Measurements from ENCODE around the gene DAB1. TPM values are rescaled to one million over a fixed set of nuclear protein-coding genes. Genes with fewer than 3 reads are reported as not detected.

DAB1 gene
- total RNA-seq, 2 experiments from 2014 or later = 0.52 to 0.61 TPM

DNA sequence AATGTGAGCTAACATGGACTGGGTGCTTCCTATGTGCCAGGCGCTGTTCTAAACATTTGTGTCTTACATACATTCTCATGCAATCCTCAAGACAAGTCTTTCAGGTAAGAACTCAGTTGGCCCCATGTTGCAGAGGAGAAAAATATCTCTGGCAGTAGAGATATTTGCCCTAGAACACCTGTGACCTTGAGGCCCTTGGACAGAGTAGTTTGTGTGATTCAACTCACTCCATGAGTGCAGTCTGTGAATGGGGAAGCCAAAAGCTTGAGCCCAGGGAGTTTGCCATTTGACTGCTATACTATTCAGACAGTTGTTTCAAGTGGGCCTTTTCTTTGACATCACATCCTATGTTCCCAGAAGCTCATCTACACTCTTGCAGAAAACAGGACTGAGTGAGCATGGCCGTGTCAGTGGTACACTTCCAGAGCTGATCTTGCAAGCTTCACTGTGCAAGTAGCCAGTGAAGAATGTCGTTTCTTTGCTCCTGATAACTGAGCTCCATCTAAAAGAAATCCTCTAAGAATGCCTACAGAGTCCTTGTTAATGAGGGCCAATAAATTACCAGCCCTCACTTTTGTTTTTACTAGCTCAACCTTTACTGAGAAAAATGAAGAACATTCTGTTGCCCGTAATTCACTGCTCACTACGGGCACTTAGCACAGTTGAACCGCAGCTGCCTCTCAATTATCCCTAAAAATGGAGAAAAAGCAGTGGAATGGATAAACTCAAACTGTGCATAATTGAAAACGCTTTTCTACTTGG is 359.3 kb downstream of the DAB1 start:
- TF ChIP-seq, protein P1, sequence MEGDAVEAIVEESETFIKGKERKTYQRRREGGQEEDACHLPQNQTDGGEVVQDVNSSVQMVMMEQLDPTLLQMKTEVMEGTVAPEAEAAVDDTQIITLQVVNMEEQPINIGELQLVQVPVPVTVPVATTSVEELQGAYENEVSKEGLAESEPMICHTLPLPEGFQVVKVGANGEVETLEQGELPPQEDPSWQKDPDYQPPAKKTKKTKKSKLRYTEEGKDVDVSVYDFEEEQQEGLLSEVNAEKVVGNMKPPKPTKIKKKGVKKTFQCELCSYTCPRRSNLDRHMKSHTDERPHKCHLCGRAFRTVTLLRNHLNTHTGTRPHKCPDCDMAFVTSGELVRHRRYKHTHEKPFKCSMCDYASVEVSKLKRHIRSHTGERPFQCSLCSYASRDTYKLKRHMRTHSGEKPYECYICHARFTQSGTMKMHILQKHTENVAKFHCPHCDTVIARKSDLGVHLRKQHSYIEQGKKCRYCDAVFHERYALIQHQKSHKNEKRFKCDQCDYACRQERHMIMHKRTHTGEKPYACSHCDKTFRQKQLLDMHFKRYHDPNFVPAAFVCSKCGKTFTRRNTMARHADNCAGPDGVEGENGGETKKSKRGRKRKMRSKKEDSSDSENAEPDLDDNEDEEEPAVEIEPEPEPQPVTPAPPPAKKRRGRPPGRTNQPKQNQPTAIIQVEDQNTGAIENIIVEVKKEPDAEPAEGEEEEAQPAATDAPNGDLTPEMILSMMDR (IDR thresholded peaks at IDR 0.05) = no peak
- Mint-ChIP-seq H3K36me3 (ENCODE audit: low read depth) (no peaks in the 10 kb centered on the region), H3K4me1 (ENCODE audit: low read depth) (no peaks in the 10 kb centered on the region), H3K27ac (no peak overlapping the region), H3K4me3 (no peak overlapping the region), H3K27me3 (peaks cover 4% of the 10 kb centered on the region), H3K9me3 (no peaks in the 10 kb centered on the region)
- Histone ChIP-seq H3K36me3 (ENCODE audit: insufficient read depth, low read length) (no peaks in the 10 kb centered on the region), H3K4me3 (ENCODE audit: low read length) (no peak overlapping the region), H3K27ac (ENCODE audit: low read depth in 1 of 2, low read length in 2 of 2) (no peak overlapping the region), H3K4me1 (ENCODE audit: insufficient read depth, low read length) (no peaks in the 10 kb centered on the region), H3K27me3 (ENCODE audit: control insufficient read depth in 1 of 2, insufficient read depth in 2 of 2, low read length in 2 of 2) (no peaks in the 10 kb centered on the region), H3K9me3 (ENCODE audit: control insufficient read depth in 1 of 2, insufficient read depth in 1 of 2, low read length in 2 of 2) (no peaks in the 10 kb centered on the region)
- intact Hi-C loops (cut with DNase I, micrococcal nuclease) = no loop called here
- ATAC-seq (ENCODE audit: poor library complexity) = no peak
- DNase-seq = no peak
- ChIA-PET CTCF (no interaction called here), POLR2A (interaction anchor here (0.6 kb wide), 1 partner anchor 473 kb away, joined by 3 read pairs; no protein-coding TSS in a partner anchor)

DNA sequence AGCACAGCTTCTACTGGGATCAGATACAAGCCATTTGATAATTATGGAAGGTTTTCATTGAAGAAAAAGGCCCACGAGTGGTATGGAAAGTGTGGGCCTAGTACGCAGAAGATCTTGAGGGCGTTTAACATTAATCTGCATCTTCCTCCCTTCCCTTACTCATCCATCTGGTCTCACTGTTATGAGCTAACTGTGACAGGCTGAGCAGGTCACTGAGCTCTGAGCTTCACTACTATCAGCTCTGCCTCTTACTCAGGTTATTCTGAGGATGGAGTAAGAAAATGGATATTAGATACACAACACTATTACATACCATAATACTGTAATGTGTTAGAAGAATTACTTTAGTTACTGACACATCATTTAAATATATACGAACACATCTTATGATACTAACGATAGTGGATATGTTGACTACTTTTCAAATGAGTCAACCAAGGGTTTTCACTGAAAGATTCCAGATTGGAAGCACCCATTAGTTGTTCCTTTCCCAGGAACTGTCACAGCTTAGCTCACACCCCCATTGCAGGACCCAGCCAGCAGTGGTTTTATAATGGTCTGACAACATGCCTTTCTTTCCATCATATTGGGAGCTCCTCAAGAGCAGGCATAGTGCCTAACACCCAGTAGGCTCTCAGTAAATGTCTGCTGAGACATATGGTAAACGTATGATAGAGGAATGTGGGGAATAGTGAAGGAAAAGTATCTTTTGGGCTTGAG is 360.3 kb downstream of the DAB1 start:
- Histone ChIP-seq H3K9me3 (ENCODE audit: control insufficient read depth in 1 of 2, insufficient read depth in 1 of 2, low read length in 2 of 2) (no peaks in the 10 kb centered on the region), H3K27ac (ENCODE audit: low read depth in 1 of 2, low read length in 2 of 2) (no peak overlapping the region), H3K4me1 (ENCODE audit: insufficient read depth, low read length) (no peaks in the 10 kb centered on the region), H3K4me3 (ENCODE audit: low read length) (no peak overlapping the region), H3K27me3 (ENCODE audit: control insufficient read depth in 1 of 2, insufficient read depth in 2 of 2, low read length in 2 of 2) (no peaks in the 10 kb centered on the region), H3K36me3 (ENCODE audit: insufficient read depth, low read length) (no peaks in the 10 kb centered on the region)
- Mint-ChIP-seq H3K9me3 (no peaks in the 10 kb centered on the region), H3K36me3 (ENCODE audit: low read depth) (no peaks in the 10 kb centered on the region), H3K4me3 (no peak overlapping the region), H3K27me3 (peaks cover 4% of the 10 kb centered on the region), H3K4me1 (ENCODE audit: low read depth) (no peaks in the 10 kb centered on the region), H3K27ac (no peak overlapping the region)
- intact Hi-C loops (cut with DNase I, micrococcal nuclease) = no loop called here
- TF ChIP-seq, protein P1 (IDR thresholded peaks at IDR 0.05) = no peak
- ChIA-PET POLR2A (no interaction called here), CTCF (no interaction called here)
- no peak for DNase-seq
- ATAC-seq (ENCODE audit: poor library complexity) = no peak

DNA sequence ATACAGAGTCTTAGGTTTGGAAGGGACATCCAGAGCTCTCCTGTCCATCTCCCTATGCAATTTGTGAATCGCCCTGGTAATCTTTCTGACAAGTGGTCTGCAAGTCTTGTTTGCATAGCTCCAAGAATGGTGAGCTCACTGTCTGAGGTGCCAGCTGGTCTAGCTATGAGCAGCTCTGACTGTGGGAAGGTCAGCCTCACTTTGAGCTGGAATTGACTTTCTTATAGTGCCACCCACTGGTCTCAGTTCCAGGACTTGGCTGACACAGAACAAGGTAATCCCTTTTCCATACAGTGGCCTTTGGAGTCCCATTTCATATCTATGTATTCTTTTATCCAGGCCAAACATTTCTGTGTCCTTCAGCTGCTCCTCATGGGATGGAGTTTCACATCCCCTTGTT is 362.5 kb downstream of the DAB1 start:
- H3K4me1 ChIP-seq (ENCODE audit: insufficient read depth, low read length) = no peaks in the 10 kb centered on the region
- Mint-ChIP-seq H3K27me3 (peaks cover 4% of the 10 kb centered on the region), H3K4me1 (ENCODE audit: low read depth) (no peaks in the 10 kb centered on the region), H3K4me3 (no peak overlapping the region), H3K36me3 (ENCODE audit: low read depth) (no peaks in the 10 kb centered on the region), H3K27ac (no peak overlapping the region), H3K9me3 (no peaks in the 10 kb centered on the region)
- no peaks in the 10 kb centered on the region for H3K36me3 ChIP-seq (ENCODE audit: insufficient read depth, low read length)
- DNase-seq = no peak
- TF ChIP-seq, protein P1 (IDR thresholded peaks at IDR 0.05) = no peak
- no peak for ATAC-seq (ENCODE audit: poor library complexity)
- intact Hi-C loops (cut with DNase I, micrococcal nuclease) = no loop called here
- POLR2A ChIA-PET = no interaction called here
- no peaks in the 10 kb centered on the region for H3K9me3 ChIP-seq (ENCODE audit: control insufficient read depth in 1 of 2, insufficient read depth in 1 of 2, low read length in 2 of 2)
- H3K27me3 ChIP-seq (ENCODE audit: control insufficient read depth in 1 of 2, insufficient read depth in 2 of 2, low read length in 2 of 2) = no peaks in the 10 kb centered on the region
- H3K27ac ChIP-seq (ENCODE audit: low read depth in 1 of 2, low read length in 2 of 2) = no peak overlapping the region
- H3K4me3 ChIP-seq (ENCODE audit: low read length) = no peak overlapping the region
- CTCF ChIA-PET = no interaction called here

Data from CD4-positive, alpha-beta T cell (primary cell).